ENCODE data around the gene HLA-DRB5. TPM values are rescaled to one million over a fixed set of nuclear protein-coding genes. Genes with fewer than 3 reads are reported as not detected.
"Not testable (repeated sequence)": the region's sequence is repeated elsewhere in the genome, so short reads cannot be mapped to it uniquely, and the experiment has no call there.

HLA-DRB5 gene
- total and polyA plus RNA-seq, 2 donors (not counting 3 experiments of a cell fraction or from before 2014, with no cell fraction given), result not detected

DNA sequence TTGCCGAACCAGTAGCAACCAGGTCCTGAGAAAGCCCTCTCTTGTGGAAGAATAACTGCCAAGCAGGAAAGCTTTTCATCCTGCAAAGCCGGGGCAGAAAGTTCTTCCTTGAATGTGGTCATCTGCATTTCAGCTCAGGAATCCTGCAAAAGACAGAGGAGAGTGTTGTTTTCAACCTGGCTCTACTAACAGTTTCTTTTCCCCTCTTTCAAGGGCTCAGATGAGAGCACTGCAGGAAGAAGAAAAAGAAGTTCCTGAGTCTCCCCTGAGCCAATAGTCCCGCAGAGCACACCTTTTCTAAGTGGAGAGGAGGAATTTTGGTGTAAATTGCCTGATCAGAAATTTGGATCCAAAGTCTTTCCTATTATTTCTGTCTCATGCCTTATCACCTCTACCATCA, 48.9 kb upstream of the HLA-DRB5 start:
- no peak overlapping the region for H3K4me3 ChIP-seq (replicated peaks in 1 of 3; ENCODE audit: insufficient read depth in 1 of 3, low read depth in 1 of 3, low read length in 3 of 3)
- intact Hi-C loops (cut with micrococcal nuclease) (no loop called here), dilution Hi-C loops (cut with MboI; ENCODE audit: extremely low pct_ligation_motif_present, low sequenced_read_pairs) (no loop called here)
- DNase-seq (ENCODE audit: low read depth, low spot score) (no peak), FAIRE-seq (no peak)
- no peaks in the 10 kb centered on the region for H4K20me1 ChIP-seq (replicated peaks; ENCODE audit: control insufficient read depth, extremely low read depth, insufficient read depth, low read length)
- POLR2A ChIA-PET, result no interaction called here
- no TSS peak for BruUV-seq (replicated peaks)
- H3K36me3 ChIP-seq (ENCODE audit: control insufficient read depth in 2 of 2, extremely low read depth in 1 of 2, insufficient read depth in 2 of 2, low read length in 2 of 2), result no peaks in the 10 kb centered on the region
- H3K9me3 ChIP-seq (replicated peaks; ENCODE audit: control insufficient read depth, insufficient read depth, low read length), result no peaks in the 10 kb centered on the region
- H3K4me1 ChIP-seq (ENCODE audit: control insufficient read depth, extremely low read depth, insufficient read depth, low read length), result no peaks in the 10 kb centered on the region
- H3K9ac ChIP-seq (replicated peaks; ENCODE audit: extremely low read depth, insufficient read depth, low read length), result no peak overlapping the region
- H3K79me2 ChIP-seq (ENCODE audit: control insufficient read depth, insufficient read depth, low read length), result no peaks in the 10 kb centered on the region
- no peak overlapping the region for H2AFZ ChIP-seq (ENCODE audit: low read depth, low read length)
- no peak for TF ChIP-seq POLR2AphosphoS5 (IDR thresholded peaks at IDR 0.05; ENCODE audit: insufficient read depth, low read depth, low read length)
- TF ChIP-seq MYC (IDR thresholded peaks at IDR 0.05; ENCODE audit: low read depth, low read length), result no peak
- TF ChIP-seq JUN (IDR thresholded peaks at IDR 0.05; ENCODE audit: borderline replicate concordance, insufficient read depth, insufficient read length, low read depth), result no peak
- CTCF ChIA-PET, result no interaction called here
- no peak overlapping the region for H3K4me2 ChIP-seq (ENCODE audit: insufficient read depth, low read length)
- H3K27me3 ChIP-seq (ENCODE audit: control insufficient read depth in 2 of 2, insufficient read depth in 2 of 2, low read length in 2 of 2), result peaks cover 0 to 2% of the 10 kb centered on the region in 2 experiments
- H3K27ac ChIP-seq (ENCODE audit: insufficient read depth, low read depth, low read length), result no peak overlapping the region
- H3K9me1 ChIP-seq (replicated peaks; ENCODE audit: control insufficient read depth, extremely low read depth, insufficient read depth, low read length), result no peaks in the 10 kb centered on the region

DNA sequence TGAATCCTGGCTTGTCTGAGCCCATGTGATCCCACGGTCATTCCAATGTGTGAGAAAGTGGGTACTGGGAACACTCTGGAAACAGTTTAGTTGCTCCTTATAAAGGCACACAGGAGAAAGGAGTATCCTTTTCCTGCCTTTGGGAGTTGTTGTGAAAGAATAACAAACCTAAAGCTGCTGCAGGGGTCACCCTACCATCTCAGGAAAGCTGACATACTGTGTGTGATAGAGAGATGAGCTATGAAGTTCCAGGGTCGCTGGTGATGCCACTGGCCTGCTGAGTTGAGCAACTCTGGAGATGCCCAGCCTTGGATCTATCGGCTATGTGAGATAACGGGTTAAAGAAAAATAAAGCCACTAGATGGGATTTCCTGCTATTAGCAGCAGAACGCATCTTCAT, 47.4 kb upstream of the HLA-DRB5 start:
- H3K4me2 ChIP-seq (ENCODE audit: insufficient read depth, low read length); H2AFZ ChIP-seq (ENCODE audit: low read depth, low read length); H3K9me3 ChIP-seq (replicated peaks; ENCODE audit: control insufficient read depth, insufficient read depth, low read length); H3K36me3 ChIP-seq (ENCODE audit: control insufficient read depth in 2 of 2, extremely low read depth in 1 of 2, insufficient read depth in 2 of 2, low read length in 2 of 2); FAIRE-seq; H4K20me1 ChIP-seq (replicated peaks; ENCODE audit: control insufficient read depth, extremely low read depth, insufficient read depth, low read length); H3K4me1 ChIP-seq (ENCODE audit: control insufficient read depth, extremely low read depth, insufficient read depth, low read length); H3K9ac ChIP-seq (replicated peaks; ENCODE audit: extremely low read depth, insufficient read depth, low read length); H3K27me3 ChIP-seq (ENCODE audit: control insufficient read depth in 2 of 2, insufficient read depth in 2 of 2, low read length in 2 of 2); intact Hi-C loops (cut with micrococcal nuclease); DNase-seq (ENCODE audit: low read depth, low spot score); H3K4me3 ChIP-seq (replicated peaks in 1 of 3; ENCODE audit: insufficient read depth in 1 of 3, low read depth in 1 of 3, low read length in 3 of 3); H3K79me2 ChIP-seq (ENCODE audit: control insufficient read depth, insufficient read depth, low read length); POLR2A ChIA-PET; H3K9me1 ChIP-seq (replicated peaks; ENCODE audit: control insufficient read depth, extremely low read depth, insufficient read depth, low read length); BruUV-seq (replicated peaks); H3K27ac ChIP-seq (ENCODE audit: insufficient read depth, low read depth, low read length); dilution Hi-C loops (cut with MboI; ENCODE audit: extremely low pct_ligation_motif_present, low sequenced_read_pairs); CTCF ChIA-PET: not testable (repeated sequence)
